Measurements from ENCODE around the gene SLC7A6. TPM values are rescaled to one million over a fixed set of nuclear protein-coding genes. Genes with fewer than 3 reads are reported as not detected.

Gene SLC7A6
- total and polyA plus RNA-seq, 2 of the 8 experiments (the other 6 are each of a cell fraction or from before 2014, with no cell fraction given): 28.0 to 37.8 TPM

- TF ChIP-seq HDAC6 (IDR thresholded peaks at IDR 0.05; ENCODE audit: low read depth, low read length) (no peak), BACH1 (IDR thresholded peaks at IDR 0.05; ENCODE audit: low read length) (no peak), CHD1 (IDR thresholded peaks at IDR 0.05; ENCODE audit: low read depth, low read length) (no peak), SUZ12 (IDR thresholded peaks at IDR 0.05; ENCODE audit: low read length) (no peak), POU5F1 (IDR thresholded peaks at IDR 0.05; ENCODE audit: low read depth, low read length) (no peak), HDAC2 (IDR thresholded peaks at IDR 0.05; ENCODE audit: borderline replicate concordance in 1 of 2, low read depth in 2 of 2, low read length in 2 of 2) (0 out of 4 replicates have a peak, but pooled peaks of 1 of the 2 experiments have one; percentile 17), ATF3 (IDR thresholded peaks at IDR 0.05; ENCODE audit: insufficient read depth, low read depth, low read length) (no peak), GTF2F1 (IDR thresholded peaks at IDR 0.05; ENCODE audit: borderline replicate concordance, low read depth, low read length) (no peak), SIRT6 (IDR thresholded peaks at IDR 0.05; ENCODE audit: low read length) (no peak), ASH2L (IDR thresholded peaks at IDR 0.05; ENCODE audit: low read length) (no peak), CBX8 (IDR thresholded peaks at IDR 0.05; ENCODE audit: borderline replicate concordance, low read depth, low read length) (no peak), MAFK (IDR thresholded peaks at IDR 0.05; ENCODE audit: low read depth, low read length) (no peak), TAF7 (optimal IDR thresholded peaks at IDR 0.05; ENCODE audit: borderline replicate concordance, low read depth, low read length) (peak; percentile 28), PHF8 (conservative IDR thresholded peaks at IDR 0.05; ENCODE audit: low read depth, low read length) (no peak), CEBPB (IDR thresholded peaks at IDR 0.05; ENCODE audit: low read depth, low read length) (no peak), JUND (IDR thresholded peaks at IDR 0.05; ENCODE audit: low read length) (no peak), CHD2 (IDR thresholded peaks at IDR 0.05; ENCODE audit: low read length) (no peak), POLR2AphosphoS5 (IDR thresholded peaks at IDR 0.05; ENCODE audit: low read depth, low read length) (peak; percentile 20), SP2 (IDR thresholded peaks at IDR 0.05; ENCODE audit: low read length) (no peak), POLR2A (IDR thresholded peaks at IDR 0.05; ENCODE audit: control extremely low read depth in 1 of 2, low read depth in 2 of 2, low read length in 2 of 2) (no peak), FOSL1 (IDR thresholded peaks at IDR 0.05; ENCODE audit: insufficient read depth, low read depth, low read length) (no peak)
- TF ChIP-seq, protein P1, sequence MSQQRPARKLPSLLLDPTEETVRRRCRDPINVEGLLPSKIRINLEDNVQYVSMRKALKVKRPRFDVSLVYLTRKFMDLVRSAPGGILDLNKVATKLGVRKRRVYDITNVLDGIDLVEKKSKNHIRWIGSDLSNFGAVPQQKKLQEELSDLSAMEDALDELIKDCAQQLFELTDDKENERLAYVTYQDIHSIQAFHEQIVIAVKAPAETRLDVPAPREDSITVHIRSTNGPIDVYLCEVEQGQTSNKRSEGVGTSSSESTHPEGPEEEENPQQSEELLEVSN (IDR thresholded peaks at IDR 0.05): peak; percentile 59; the same call in 1 of the 2 replicates
Measured at GRCh38 chr16:68235108-68235886, 29.0 kb upstream of the SLC7A6 start (continued).
